ENCODE measurements around the gene ZBTB18. TPM values are rescaled to one million over a fixed set of nuclear protein-coding genes. Genes with fewer than 3 reads are reported as not detected.

Gene ZBTB18
- total and polyA plus RNA-seq, 2 donors (not counting 1 experiment from before 2014, with no cell fraction given): 10.3 to 12.6 TPM

- H3K36me3 ChIP-seq (ENCODE audit: control insufficient read depth, insufficient read depth, low read length): no peaks in the 10 kb centered on the region
- no peak for DNase-seq (ENCODE audit: low read depth in 2 of 2)
- peaks cover 13% of the 10 kb centered on the region for H3K27me3 ChIP-seq (ENCODE audit: control insufficient read depth, insufficient read depth, low read length)
- no peak overlapping the region for H3K4me3 ChIP-seq (replicated peaks in 1 of 4; ENCODE audit: control extremely low read depth in 1 of 4, insufficient read depth in 1 of 4, low read depth in 3 of 4, low read length in 4 of 4)
- H3K9me3 ChIP-seq (ENCODE audit: control insufficient read depth, insufficient read depth, low read depth, low read length): no peaks in the 10 kb centered on the region
- H3K27ac ChIP-seq (ENCODE audit: insufficient read depth, low read length): no peak overlapping the region
- H3K4me2 ChIP-seq (ENCODE audit: extremely low read depth, insufficient read depth, low read length): no peak overlapping the region
- H4K20me1 ChIP-seq (ENCODE audit: control insufficient read depth, extremely low read depth, insufficient read depth, low read length): no peaks in the 10 kb centered on the region
- H2AFZ ChIP-seq (ENCODE audit: low read length): no peak overlapping the region
- H3K4me1 ChIP-seq (ENCODE audit: control insufficient read depth, extremely low read depth, insufficient read depth, low read length): no peaks in the 10 kb centered on the region
- no peak overlapping the region for H3K9ac ChIP-seq (ENCODE audit: insufficient read depth, low read length)
- TF ChIP-seq EZH2 (IDR thresholded peaks at IDR 0.05; ENCODE audit: low read length, missing control alignments): no peak
- TF ChIP-seq, protein P1, sequence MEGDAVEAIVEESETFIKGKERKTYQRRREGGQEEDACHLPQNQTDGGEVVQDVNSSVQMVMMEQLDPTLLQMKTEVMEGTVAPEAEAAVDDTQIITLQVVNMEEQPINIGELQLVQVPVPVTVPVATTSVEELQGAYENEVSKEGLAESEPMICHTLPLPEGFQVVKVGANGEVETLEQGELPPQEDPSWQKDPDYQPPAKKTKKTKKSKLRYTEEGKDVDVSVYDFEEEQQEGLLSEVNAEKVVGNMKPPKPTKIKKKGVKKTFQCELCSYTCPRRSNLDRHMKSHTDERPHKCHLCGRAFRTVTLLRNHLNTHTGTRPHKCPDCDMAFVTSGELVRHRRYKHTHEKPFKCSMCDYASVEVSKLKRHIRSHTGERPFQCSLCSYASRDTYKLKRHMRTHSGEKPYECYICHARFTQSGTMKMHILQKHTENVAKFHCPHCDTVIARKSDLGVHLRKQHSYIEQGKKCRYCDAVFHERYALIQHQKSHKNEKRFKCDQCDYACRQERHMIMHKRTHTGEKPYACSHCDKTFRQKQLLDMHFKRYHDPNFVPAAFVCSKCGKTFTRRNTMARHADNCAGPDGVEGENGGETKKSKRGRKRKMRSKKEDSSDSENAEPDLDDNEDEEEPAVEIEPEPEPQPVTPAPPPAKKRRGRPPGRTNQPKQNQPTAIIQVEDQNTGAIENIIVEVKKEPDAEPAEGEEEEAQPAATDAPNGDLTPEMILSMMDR (conservative IDR thresholded peaks at IDR 0.05 in 1 of 2, IDR thresholded peaks at IDR 0.05 in 1 of 2; ENCODE audit: low read depth in 1 of 2, low read length in 2 of 2): no peak
- H3K79me2 ChIP-seq (ENCODE audit: control insufficient read depth, insufficient read depth, low read length): no peaks in the 10 kb centered on the region
These were observed 44.6 kb upstream of the ZBTB18 start for GRCh38 chr1:244006381-244006901.

- no peaks in the 10 kb centered on the region for H3K4me1 ChIP-seq (ENCODE audit: control insufficient read depth, extremely low read depth, insufficient read depth, low read length)
- DNase-seq (ENCODE audit: low read depth in 2 of 2): no peak
- H2AFZ ChIP-seq (ENCODE audit: low read length): no peak overlapping the region
- H3K4me3 ChIP-seq (replicated peaks in 1 of 4; ENCODE audit: control extremely low read depth in 1 of 4, insufficient read depth in 1 of 4, low read depth in 3 of 4, low read length in 4 of 4): no peak overlapping the region
- H3K79me2 ChIP-seq (ENCODE audit: control insufficient read depth, insufficient read depth, low read length): no peaks in the 10 kb centered on the region
- no peaks in the 10 kb centered on the region for H3K9me3 ChIP-seq (ENCODE audit: control insufficient read depth, insufficient read depth, low read depth, low read length)
- no peak overlapping the region for H3K27ac ChIP-seq (ENCODE audit: insufficient read depth, low read length)
- H3K36me3 ChIP-seq (ENCODE audit: control insufficient read depth, insufficient read depth, low read length): no peaks in the 10 kb centered on the region
- no peak overlapping the region for H3K4me2 ChIP-seq (ENCODE audit: extremely low read depth, insufficient read depth, low read length)
- H4K20me1 ChIP-seq (ENCODE audit: control insufficient read depth, extremely low read depth, insufficient read depth, low read length): no peaks in the 10 kb centered on the region
- peaks cover 13% of the 10 kb centered on the region for H3K27me3 ChIP-seq (ENCODE audit: control insufficient read depth, insufficient read depth, low read length)
- no peak overlapping the region for H3K9ac ChIP-seq (ENCODE audit: insufficient read depth, low read length)
- TF ChIP-seq, protein P1 (conservative IDR thresholded peaks at IDR 0.05 in 1 of 2, IDR thresholded peaks at IDR 0.05 in 1 of 2; ENCODE audit: low read depth in 1 of 2, low read length in 2 of 2): no peak
- no peak for TF ChIP-seq EZH2 (IDR thresholded peaks at IDR 0.05; ENCODE audit: low read length, missing control alignments)
These were observed 44.1 kb upstream of the ZBTB18 start for GRCh38 chr1:244006961-244007360.

DNA sequence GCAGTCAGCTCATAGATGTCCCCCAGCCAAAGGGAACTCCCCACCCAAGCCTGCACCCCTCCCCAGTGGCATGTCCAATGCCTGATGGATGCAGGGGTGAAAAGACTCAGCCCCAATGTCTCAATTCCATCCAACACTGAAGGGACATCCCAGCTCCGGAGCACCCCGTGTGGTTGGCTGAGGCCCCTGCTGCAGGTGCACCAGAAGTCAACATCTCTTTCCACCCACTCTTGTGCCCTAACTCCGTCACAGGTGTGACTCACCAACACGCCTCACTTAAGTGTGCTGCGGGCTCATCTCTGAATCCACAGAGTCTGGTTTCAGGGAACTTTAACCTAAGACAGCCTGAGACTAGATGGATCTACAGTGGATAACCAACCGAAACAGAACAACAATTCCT is 40.9 kb upstream of the ZBTB18 start:
- Histone ChIP-seq H3K4me2 (ENCODE audit: extremely low read depth, insufficient read depth, low read length) (no peak overlapping the region), H3K9me3 (ENCODE audit: control insufficient read depth, insufficient read depth, low read depth, low read length) (no peaks in the 10 kb centered on the region), H3K79me2 (ENCODE audit: control insufficient read depth, insufficient read depth, low read length) (no peaks in the 10 kb centered on the region), H4K20me1 (ENCODE audit: control insufficient read depth, extremely low read depth, insufficient read depth, low read length) (no peaks in the 10 kb centered on the region), H3K27me3 (ENCODE audit: control insufficient read depth, insufficient read depth, low read length) (peaks cover 16% of the 10 kb centered on the region), H3K4me3 (replicated peaks in 1 of 4; ENCODE audit: control extremely low read depth in 1 of 4, insufficient read depth in 1 of 4, low read depth in 3 of 4, low read length in 4 of 4) (no peak overlapping the region), H3K27ac (ENCODE audit: insufficient read depth, low read length) (no peak overlapping the region), H3K36me3 (ENCODE audit: control insufficient read depth, insufficient read depth, low read length) (no peaks in the 10 kb centered on the region), H3K9ac (ENCODE audit: insufficient read depth, low read length) (no peak overlapping the region), H2AFZ (ENCODE audit: low read length) (no peak overlapping the region), H3K4me1 (ENCODE audit: control insufficient read depth, extremely low read depth, insufficient read depth, low read length) (no peaks in the 10 kb centered on the region)
- no peak for TF ChIP-seq EZH2 (IDR thresholded peaks at IDR 0.05; ENCODE audit: low read length, missing control alignments)
- TF ChIP-seq, protein P1 (conservative IDR thresholded peaks at IDR 0.05 in 1 of 2, IDR thresholded peaks at IDR 0.05 in 1 of 2; ENCODE audit: low read depth in 1 of 2, low read length in 2 of 2): no peak
- DNase-seq (ENCODE audit: low read depth in 2 of 2): peak in 1 of 2 donors; percentile 65
